ENCODE measurements around the gene TBC1D10A. TPM values are rescaled to one million over a fixed set of nuclear protein-coding genes. Genes with fewer than 3 reads are reported as not detected.

TBC1D10A gene
- total RNA-seq, 1 donor: 12.9 TPM

DNA sequence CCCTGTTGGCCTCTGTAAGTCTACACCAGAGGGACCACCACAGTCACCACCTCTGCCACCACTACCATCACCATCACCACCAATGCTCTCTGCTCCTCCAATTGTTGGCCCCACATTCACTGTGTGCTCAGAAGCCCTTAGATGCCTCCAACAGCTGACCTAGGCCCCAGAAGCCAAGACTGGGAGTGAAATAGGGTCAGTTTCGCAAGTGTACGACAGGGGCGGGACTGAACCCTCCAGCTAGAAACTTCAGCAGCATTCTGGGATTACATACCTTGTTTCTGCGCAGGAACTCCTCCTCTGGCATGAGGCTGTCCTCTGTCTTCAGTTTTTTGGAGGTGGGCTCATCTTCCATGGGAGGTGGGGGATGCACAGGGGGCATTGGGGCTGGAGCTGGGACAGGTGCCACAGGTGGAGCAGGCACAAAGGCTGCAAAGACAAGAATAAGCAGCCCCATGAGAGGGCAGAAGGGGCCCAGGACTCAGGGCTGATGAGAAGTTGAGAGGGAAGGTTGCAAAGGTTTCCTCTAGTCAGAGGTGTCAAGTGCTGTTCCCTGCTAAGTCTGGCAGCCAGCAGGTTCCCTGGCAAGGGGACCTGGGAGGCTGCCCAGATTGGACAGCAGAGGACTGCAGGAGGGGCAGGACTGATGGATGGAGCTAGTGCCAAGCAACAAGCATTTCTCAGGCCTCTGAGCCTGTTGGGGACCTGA lies 10.2 kb upstream of the TBC1D10A start:
- no peak overlapping the region for H3K4me3 ChIP-seq (ENCODE audit: low read depth, low read length)
- TF ChIP-seq, protein P1, sequence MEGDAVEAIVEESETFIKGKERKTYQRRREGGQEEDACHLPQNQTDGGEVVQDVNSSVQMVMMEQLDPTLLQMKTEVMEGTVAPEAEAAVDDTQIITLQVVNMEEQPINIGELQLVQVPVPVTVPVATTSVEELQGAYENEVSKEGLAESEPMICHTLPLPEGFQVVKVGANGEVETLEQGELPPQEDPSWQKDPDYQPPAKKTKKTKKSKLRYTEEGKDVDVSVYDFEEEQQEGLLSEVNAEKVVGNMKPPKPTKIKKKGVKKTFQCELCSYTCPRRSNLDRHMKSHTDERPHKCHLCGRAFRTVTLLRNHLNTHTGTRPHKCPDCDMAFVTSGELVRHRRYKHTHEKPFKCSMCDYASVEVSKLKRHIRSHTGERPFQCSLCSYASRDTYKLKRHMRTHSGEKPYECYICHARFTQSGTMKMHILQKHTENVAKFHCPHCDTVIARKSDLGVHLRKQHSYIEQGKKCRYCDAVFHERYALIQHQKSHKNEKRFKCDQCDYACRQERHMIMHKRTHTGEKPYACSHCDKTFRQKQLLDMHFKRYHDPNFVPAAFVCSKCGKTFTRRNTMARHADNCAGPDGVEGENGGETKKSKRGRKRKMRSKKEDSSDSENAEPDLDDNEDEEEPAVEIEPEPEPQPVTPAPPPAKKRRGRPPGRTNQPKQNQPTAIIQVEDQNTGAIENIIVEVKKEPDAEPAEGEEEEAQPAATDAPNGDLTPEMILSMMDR (IDR thresholded peaks at IDR 0.05; ENCODE audit: insufficient read depth, low read length): no peak
- no peak for DNase-seq (ENCODE audit: low read depth)

DNA sequence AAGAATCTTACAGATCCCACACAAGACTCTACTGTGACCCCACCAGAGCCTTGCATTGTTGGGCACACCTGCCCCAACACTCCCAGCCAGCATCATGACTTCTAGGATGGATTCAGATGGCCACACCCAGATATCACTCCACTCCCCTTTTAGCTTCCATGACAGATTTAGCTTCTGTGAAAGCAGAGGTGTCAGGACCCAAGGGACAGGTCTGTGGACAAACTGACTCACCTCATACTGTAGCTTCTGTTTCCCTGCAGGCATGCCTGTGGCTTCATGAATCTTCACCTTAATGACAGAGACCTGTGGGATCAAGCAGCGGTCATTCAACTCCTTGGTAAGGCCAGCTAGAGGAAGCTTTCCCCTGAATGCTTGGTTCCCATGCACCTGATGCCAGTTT lies 8.5 kb upstream of the TBC1D10A start:
- DNase-seq (ENCODE audit: low read depth): no peak
- no peak overlapping the region for H3K4me3 ChIP-seq (ENCODE audit: low read depth, low read length)
- TF ChIP-seq, protein P1 (IDR thresholded peaks at IDR 0.05; ENCODE audit: insufficient read depth, low read length): no peak

DNA sequence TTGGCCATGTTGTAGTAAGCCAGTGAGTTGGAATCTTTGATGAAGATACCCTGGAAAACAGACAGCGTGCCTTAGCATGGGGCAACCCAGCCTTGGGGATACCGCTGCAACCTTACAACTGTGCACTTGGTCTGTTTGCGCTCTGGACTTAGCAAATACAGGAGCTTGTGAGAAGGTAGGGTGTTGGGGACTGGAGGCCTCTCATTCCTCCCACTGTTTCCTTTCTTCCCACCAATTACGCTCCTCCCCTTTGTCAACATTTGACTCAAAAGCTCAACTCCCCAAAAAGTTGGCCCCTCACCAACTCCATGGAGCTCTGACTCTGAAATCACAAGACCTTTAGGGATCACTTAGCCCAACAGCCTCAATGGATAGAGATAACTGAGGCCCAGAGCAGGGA lies 7.9 kb upstream of the TBC1D10A start:
- DNase-seq (ENCODE audit: low read depth): no peak

DNA sequence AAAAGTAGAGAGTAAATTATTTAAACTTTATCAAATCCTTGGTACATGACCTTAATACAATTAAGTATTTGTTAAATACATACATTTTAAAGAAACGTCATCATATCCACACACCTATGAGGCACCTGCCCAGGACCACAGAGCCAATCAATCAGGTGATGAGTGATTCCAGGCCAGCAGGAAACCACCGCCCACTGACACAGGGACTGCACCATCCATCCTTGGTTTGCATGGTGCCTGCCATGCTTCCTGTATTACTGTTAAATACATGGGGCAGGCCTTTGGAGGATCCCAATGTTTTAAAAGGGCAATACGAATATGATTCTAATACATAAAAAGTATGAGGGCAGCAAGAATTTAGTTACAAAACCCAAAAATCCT lies 7.0 kb upstream of the TBC1D10A start:
- no peak for DNase-seq (ENCODE audit: low read depth)
- TF ChIP-seq, protein P1 (IDR thresholded peaks at IDR 0.05; ENCODE audit: insufficient read depth, low read length): no peak
- no peak overlapping the region for H3K4me3 ChIP-seq (ENCODE audit: low read depth, low read length)

More for the DNA sequence above, 7.9 kb upstream of the TBC1D10A start:
- TF ChIP-seq, protein P1 (IDR thresholded peaks at IDR 0.05; ENCODE audit: insufficient read depth, low read length): no peak
- H3K4me3 ChIP-seq (ENCODE audit: low read depth, low read length): no peak overlapping the region

DNA sequence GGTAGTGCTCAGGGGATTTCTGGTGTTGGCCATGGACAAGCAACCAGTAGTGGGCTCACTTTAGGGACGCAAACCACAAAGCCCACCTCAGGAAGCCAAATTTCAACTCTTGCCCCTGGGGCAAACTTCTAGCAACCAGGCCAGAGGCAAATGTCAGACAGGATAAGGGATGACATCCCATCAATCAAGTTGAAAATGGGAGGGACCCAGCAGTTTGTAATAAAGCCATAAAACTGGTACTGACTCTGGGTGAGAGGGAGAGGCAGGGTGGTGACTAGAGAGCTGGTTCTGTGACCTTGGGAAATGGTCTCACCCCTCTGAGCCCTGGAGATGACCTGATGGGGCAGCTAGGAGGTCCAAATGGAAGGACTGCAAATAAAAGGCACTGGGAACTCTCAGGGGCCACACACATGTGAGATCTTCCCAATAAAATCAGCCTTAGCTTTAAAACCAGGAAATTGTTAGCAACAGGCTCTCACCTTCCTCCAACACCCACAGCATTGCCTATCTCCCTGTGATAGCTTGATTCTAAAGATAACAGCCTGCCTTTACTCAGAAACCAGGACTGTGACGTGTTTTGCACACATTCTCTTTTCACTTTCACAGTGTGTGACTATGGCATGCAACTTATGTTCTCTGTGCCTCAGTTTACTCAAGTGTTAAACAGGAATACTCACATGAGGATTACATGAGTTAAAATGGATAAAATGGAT lies 6.4 kb upstream of the TBC1D10A start:
- DNase-seq (ENCODE audit: low read depth): no peak
- H3K4me3 ChIP-seq (ENCODE audit: low read depth, low read length): no peak overlapping the region
- TF ChIP-seq, protein P1 (IDR thresholded peaks at IDR 0.05; ENCODE audit: insufficient read depth, low read length): no peak

DNA sequence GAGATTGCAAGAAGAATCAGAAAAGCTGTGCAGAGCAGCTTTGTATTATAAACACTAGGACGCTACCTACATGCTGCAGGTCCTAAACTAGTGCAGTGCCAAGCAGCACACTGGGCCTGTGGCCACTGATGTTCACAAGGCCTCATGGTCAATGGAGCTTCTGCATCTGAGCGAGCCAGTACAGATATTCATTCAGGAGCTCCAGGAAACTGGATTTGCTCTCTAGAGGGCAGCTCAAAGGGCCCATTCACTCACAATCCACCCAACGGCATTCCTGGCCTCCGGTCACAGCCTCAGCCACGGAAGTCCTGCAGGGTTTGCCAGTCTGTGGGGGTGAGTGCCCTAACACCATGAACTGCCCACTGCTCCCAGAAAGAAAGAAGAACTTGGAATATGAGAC lies 5.8 kb upstream of the TBC1D10A start:
- no peak for DNase-seq (ENCODE audit: low read depth)
- H3K4me3 ChIP-seq (ENCODE audit: low read depth, low read length): no peak overlapping the region
- TF ChIP-seq, protein P1 (IDR thresholded peaks at IDR 0.05; ENCODE audit: insufficient read depth, low read length): no peak
